CD4-positive, alpha-beta T cell treated with Interleukin-21 for 1 hour (primary cell): ENCODE measurements around the gene CABLES2.

Experiments
- DNase-seq: peaks from one replicate; pipeline ENCODE4 v3.0.0-alpha.2; 2020

Gene CABLES2

DNA sequence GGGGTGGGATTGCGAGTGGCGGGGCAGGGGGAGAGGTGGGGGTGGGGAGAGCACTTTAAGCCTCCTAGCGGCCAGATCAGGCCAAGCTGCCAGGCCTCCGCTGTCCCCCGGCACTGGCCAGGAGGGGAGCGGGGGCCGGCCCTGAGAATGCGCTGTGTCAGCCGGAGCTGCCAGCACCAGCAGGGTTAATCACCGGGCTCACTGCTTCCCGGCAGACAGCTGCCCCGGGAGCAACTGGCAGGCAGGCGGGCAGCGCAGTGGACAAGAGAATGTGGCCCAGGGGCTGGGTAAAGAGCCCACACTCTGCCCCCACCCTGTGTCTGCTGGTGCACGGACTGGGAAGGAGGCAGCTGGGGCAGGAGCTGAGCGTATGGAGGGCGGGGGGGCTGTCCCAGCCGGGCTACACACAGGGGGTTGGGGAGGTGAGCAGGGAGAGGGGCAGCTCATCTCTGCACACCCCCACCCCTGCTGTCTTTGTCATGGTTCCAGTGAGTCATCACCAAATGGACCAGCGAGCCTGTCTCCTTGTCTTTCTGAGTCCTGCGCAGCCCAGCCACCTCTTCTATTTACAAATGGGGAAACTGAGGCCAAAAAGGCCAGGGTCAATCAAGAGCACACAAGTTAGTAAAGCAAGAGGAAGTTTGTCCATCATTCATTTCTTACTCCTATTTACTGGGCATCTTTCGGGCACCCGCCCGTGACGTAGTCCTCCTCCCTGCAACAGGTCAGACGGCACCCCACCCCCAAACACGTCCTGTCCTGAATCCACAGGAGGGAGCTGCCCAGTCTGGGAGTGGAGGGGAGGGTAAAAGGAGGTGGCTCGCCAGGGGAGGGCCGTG lies 37.9 kb downstream of the CABLES2 start:
- no peak for DNase-seq

GRCh38 chr20:62368392-62368975 lies 38.6 kb downstream of the CABLES2 start:
- DNase-seq = no peak

DNA sequence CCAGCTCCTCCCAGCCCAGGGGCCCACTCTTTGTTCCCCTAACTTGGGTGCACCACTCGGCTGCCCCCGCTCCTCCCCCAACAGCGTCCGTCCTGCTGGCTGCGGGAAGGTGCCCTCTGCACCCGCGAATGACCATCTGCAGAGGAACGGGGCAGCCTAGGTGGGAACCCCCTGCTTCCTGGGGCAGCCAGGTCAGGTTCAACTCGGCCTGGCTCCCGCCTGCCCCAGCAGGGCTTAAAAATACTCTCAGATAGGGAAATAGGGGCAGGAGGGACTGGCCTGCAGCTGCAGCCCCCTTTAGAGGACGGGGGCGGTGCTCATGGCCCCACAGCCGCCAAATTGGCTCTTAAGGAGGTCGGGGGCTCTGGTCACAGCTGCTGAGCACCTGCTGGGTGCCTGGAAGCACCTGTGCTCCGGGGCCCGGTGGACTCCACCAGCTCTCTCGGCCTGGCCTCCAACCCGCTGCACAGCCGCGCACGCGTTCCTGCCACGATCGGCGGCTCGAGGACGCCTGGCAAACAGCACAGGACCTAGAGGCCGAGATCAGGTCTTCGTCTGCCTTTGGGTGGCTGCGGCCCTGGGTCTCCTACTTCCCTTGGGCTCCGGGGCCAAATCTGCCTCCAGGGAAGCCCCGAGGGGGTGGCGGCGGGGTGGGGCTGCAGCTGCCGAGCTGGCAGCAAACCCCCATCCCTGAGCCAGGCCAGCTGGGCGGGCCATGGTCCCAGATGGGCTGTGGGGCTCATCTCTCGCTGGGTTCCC lies 39.3 kb downstream of the CABLES2 start:
- DNase-seq = no peak

GRCh38 chr20:62367136-62367632 lies 39.9 kb downstream of the CABLES2 start, which contains the start of gene LAMA5:
LAMA5 (minus strand) TSS chr20:62367312; CDS start chr20:62367245, 67 bp downstream.
- peak; percentile 6 for DNase-seq

GRCh38 chr20:62366370-62367135 lies 40.5 kb downstream of the CABLES2 start:
- no peak for DNase-seq

DNA sequence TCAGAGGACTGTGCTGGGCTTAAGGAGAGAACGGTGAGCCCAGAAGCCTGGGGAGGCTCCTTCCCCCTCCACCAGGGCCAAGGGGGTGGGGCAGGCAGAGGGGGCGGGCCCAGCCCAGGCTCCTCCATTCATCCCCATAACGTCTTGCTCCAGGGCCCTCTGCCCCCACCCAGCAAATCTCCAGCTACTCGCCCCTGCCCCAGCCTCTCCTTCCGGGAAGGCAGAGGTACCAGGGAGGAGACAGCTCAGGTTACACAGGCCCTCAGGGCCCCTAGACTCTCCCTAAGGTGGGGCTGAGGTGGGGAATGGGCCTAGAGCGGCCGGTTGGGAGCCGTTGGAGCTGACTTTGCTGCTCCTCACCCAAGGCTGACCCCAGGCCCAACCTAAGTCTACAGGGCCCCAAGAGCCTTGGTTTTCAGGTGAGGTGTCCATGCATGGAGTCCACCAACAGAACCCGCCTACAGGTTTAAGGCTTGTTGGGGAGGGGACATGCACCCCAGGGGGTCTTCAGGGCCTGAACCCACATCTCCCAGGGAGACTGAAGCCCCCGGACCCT lies 41.2 kb downstream of the CABLES2 start:
- DNase-seq = no peak

GRCh38 chr20:62364911-62365736 lies 42.0 kb downstream of the CABLES2 start:
- no peak for DNase-seq

DNA sequence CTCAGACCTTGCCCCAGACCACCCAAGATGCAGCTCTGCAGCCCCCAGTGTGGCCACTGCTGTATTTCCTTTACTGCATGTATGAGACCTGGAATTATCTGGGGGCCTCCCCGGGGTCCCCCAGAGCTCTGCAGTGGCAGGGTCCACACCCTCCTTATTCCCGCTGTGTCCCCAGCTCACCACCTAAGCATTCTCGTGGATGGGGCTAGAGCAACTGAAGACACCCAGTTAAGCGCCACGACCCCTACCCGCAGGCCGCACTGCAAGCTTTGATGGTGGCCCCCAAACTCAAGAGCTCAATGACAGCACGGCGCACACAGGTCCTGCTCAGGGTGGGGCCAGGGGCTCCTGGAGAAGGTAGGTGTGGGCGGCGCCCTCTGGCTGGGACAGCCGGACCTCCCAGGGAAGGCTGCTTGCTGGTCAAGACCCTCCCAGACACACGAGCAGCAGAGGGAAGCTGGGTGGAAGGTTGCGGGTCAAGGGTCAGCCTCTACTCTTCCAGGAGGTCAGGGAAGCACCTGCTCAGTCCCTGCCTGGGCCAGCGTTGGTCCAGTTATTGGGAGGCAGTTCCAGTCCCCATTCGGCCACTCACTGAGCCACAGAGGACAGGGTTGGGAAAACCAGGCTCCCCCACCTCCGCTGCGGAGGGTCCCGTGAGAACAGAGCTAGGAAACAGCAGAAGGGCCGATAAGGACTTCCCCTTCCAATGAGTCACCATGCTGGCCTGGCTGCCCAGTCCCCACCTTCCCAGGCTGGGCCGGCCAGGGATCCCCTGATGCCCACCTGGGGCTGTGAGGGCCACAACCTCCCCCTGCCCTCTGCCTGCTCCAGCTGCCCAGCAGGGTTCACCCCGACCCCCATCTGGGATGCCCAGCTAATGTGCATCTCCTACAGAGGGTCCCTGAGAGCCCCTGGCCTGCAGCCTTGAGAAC lies 42.9 kb downstream of the CABLES2 start:
- DNase-seq = no peak

GRCh38 chr20:62362991-62363919 lies 43.8 kb downstream of the CABLES2 start:
- DNase-seq = no peak

DNA sequence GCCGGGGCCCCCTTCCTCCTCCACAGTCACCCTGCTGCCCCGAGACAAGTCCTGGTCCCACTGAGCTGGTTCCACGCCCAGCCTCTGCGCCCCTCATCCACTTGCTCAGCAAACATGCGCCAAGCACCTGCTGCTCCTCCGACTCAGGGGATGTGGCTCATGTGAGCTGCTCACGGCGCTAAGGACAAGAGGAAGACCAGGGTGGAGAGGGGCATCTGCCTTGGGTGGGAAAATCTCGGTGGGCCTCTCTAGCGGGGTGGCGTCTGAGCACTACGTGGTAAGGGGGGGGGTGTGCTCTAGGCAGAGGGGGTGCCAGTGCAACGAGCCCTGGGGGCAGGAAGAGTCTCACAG lies 44.5 kb downstream of the CABLES2 start:
- DNase-seq = no peak

DNA sequence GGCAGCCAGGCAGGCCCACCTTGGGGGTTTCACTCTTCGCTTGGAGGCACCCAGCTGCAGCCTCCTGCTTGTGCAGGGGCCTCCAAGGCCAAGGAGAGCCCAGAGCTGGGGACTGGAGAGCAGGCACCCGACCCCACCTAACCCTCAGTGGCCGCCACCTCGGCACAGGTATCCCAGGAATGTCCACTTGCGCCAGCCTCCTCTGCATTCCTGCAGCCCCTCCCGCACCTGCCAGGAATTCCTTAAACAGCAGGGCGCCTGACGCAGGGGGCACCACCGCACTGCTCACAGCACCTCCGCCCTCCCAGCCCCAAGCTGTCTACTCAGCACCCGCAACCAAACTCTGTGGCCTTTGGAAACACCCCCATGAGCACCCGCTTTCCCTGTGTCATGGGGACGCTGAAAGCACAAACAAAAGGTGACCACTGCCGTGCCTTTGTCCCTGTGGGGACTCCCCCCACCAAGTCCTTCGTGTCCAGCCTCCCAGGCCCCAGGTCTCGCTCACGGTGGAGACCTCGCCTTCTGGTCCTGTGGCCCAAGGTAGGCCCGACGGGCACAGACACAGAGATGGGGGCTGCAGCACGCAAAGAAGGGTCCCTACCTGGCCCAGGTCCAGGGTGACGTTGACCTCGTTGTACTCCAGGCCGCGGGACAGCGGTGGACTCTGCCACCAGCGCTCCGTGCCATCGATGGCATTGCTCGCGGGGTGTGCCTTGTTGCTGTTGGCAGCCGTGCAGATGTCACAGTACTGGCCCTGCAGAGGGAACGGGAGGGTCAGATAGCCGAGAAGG lies 45.1 kb downstream of the CABLES2 start:
- DNase-seq = no peak

DNA sequence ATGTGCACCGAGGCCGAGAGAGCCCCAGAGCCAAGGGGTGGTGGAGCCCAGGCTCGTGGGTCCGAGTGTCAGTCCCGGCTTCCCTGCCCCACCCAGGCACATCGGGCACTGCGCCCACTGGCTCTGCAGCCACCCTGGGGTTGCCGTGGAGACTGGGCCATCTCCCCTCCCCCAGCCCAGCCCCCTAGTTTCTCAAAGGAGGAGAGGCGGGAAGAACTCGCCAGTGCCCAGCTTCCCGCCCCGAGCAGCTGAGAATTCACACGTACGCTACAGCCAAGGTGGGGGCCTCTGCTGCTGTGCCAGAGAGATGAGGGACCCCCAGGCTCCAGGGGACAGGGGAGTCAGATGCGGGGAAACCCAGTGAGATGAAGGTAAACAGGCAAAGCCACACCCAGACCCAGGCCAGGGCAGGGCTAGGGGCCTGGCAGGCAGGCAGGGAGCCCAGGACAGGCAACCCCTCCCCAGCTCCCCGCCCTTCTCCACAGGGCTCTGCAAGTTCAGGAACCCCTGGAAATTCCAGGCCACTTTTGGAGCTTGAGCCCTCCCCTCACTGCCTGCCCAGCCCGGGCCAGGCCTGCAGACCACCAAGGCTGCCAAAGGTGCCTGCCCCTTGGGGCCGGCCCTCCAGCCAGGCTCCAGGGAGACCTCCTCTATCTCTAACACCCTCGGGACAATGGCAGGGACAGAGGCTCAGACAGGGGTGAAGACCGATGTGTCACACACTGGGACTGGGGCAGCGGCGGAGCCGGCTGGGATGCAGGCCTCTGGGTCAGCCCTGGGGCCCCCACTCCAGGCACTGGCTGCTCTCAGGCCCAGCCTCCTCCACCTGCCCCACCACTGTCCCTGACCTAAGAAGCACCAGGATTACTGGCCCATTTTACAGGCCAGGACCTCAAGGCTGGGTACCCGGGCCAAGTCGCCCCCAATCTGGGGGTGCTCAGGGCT lies 46.0 kb downstream of the CABLES2 start:
- no peak for DNase-seq

GRCh38 chr20:62359491-62360121 lies 47.5 kb downstream of the CABLES2 start:
- no peak for DNase-seq

DNA sequence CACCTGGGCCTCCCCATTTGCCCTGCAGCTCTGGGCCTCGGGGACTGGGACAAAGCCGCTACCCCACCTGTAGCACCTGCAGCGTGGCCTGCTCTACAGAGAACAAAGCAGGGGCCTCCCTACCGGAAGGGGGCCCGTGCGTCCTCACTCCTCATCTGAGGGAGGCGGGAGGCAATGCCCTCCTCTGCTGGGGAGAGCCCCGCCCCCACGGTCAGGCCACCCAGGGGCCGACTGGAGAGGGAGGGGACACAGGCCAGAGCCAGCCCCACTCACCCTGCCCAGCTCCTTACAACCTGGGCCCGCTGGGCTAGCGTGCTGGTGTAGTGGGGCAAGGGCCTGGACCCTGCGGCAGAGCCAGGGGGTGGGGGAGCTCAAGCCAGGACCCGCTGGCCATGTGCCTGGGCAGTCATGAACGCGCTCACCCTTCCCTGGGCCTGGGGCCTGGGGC lies 48.0 kb downstream of the CABLES2 start:
- no peak for DNase-seq

DNA sequence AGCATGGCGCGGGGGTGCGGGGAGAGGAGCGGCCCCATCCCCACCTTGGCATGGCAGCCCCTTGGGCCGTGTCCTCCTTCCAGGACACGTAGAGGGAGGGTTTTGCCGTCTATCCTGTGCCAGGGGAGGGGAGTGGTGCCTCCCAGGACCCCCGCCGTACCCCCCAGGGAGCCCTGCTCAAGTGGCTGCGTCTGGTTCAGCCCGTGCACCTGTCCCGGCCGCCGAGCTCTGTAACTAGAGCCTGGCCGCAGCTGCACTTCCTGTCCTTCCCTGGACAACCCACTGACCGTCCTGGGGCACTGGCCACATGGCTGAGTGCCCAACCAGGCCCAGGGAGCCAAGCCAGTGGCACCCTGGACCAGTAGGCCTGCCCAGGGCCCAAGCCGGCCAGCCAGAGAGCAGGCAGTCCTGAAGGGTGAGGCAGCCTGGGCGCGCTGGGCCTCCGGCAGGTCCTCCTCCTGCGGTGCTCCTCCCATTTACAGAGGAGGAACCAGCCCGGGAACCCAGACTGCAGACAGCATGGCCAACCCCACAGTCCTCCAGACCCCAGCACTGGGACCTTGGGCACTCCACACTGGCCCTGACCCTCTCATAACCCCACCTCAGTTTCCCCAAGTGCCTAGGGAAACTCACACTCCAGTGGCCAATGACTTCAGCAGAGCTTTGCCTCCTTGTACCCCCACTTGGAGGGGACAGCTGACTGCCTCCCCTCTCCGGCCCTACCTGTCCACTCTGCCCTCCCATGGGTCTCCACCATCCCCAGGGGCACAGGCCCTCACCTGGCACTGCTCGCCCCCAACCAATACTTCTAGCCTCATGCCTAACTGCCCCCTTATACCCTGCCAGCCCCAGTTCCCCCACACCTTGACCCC lies 48.7 kb downstream of the CABLES2 start:
- DNase-seq = no peak

DNA sequence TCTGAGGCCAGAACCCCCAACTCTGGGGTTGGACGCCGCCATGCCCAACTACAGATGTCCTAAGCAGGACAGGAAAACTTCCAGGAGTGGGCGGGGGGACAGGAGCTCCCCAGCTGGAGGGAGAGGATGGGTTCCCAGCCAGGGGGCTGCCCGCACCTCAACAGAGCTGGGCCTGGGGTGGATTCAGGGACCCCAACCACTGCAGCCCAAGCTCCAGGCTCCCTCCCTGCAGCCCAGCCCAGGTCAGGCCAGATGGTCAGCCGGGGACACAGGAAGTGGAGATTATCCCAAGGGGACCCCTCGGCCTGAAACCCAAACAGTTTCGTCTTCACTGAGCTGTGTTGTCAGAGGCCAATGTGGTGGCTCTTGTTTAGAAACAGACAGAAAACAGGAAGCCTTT lies 49.4 kb downstream of the CABLES2 start:
- no peak for DNase-seq
